RWPE2 (cell line): ENCODE measurements around the gene YPEL2.

Experiments
- ATAC-seq: fragments of 200-7000 bp; cut with Tn5 transposase; 3 replicates; pipeline ENCODE4 v1.9.1; 2021; ENCODE audit warnings: low read depth
- DNase-seq: peaks from one replicate; pipeline ENCODE4 v3.0.0-alpha.2; 2020; ENCODE audit warnings: low spot score
- H3K27ac ChIP-seq: fragments of 450-650 bp; 2 replicates; pipeline ENCODE4 v1.5.1; 2017; ENCODE audit warnings: mild to moderate bottlenecking; ENCODE audit not compliant: poor library complexity, severe bottlenecking
- H3K27me3 ChIP-seq: fragments of 250-450 bp; sonication (Bioruptor Pico); 2 replicates; pipeline ENCODE4 v1.5.1; 2021; ENCODE audit warnings: mild to moderate bottlenecking, moderate library complexity; ENCODE audit not compliant: insufficient read depth, poor library complexity, severe bottlenecking
- H3K36me3 ChIP-seq: fragments of 250-450 bp; sonication (Bioruptor Pico); 2 replicates; pipeline ENCODE4 v1.5.1; 2020; ENCODE audit warnings: low read depth, mild to moderate bottlenecking, moderate library complexity
- H3K4me1 ChIP-seq: fragments of 250-450 bp; sonication (Bioruptor Pico); 2 replicates; pipeline ENCODE4 v1.5.1; 2021; ENCODE audit warnings: mild to moderate bottlenecking, moderate library complexity; ENCODE audit not compliant: insufficient read depth, poor library complexity, severe bottlenecking
- H3K4me3 ChIP-seq: fragments of 250-450 bp; sonication (Bioruptor Pico); 2 replicates; pipeline ENCODE4 v1.5.1; 2021; ENCODE audit warnings: mild to moderate bottlenecking, moderate library complexity; ENCODE audit not compliant: severe bottlenecking
- H3K9me3 ChIP-seq: fragments of 250-450 bp; sonication (Bioruptor Pico); 2 replicates; pipeline ENCODE4 v1.5.1; 2021; ENCODE audit warnings: mild to moderate bottlenecking, moderate library complexity; ENCODE audit not compliant: severe bottlenecking
- CTCF ChIP-seq: fragments of 450-650 bp; IDR thresholded peaks from one replicate; pipeline ENCODE4 v1.5.1; 2017; ENCODE audit warnings: mild to moderate bottlenecking, moderate library complexity; ENCODE audit not compliant: poor library complexity, severe bottlenecking

YPEL2 gene

GRCh38 chr17:59423137-59423724, 91.8 kb downstream of the YPEL2 start:
- Histone ChIP-seq H3K9me3 (no peaks in the 10 kb centered on the region), H3K36me3 (no peaks in the 10 kb centered on the region), H3K27me3 (no peaks in the 10 kb centered on the region), H3K4me1 (no peaks in the 10 kb centered on the region), H3K4me3 (no peak overlapping the region), H3K27ac (no peak overlapping the region)
- ATAC-seq (peak; percentile 57; the same call in 2 of the 3 replicates), DNase-seq (no peak)
- TF ChIP-seq CTCF: no peak

GRCh38 chr17:59423903-59424302, 92.4 kb downstream of the YPEL2 start:
- Histone ChIP-seq H3K9me3 (no peaks in the 10 kb centered on the region), H3K4me1 (no peaks in the 10 kb centered on the region), H3K36me3 (no peaks in the 10 kb centered on the region), H3K27ac (no peak overlapping the region), H3K27me3 (no peaks in the 10 kb centered on the region), H3K4me3 (no peak overlapping the region)
- ATAC-seq (no peak), DNase-seq (no peak)
- no peak for TF ChIP-seq CTCF

- Histone ChIP-seq H3K36me3 (no peaks in the 10 kb centered on the region), H3K4me3 (no peak overlapping the region), H3K27me3 (no peaks in the 10 kb centered on the region), H3K9me3 (no peaks in the 10 kb centered on the region), H3K27ac (no peak overlapping the region), H3K4me1 (no peaks in the 10 kb centered on the region)
- no peak for ATAC-seq
- no peak for TF ChIP-seq CTCF
- DNase-seq: no peak
These were observed 92.9 kb downstream of the YPEL2 start for GRCh38 chr17:59424331-59424730.

- no peak overlapping the region for H3K4me3 ChIP-seq
- H3K36me3 ChIP-seq: no peaks in the 10 kb centered on the region
- DNase-seq (no peak), ATAC-seq (no peak)
- no peaks in the 10 kb centered on the region for H3K27me3 ChIP-seq
- no peaks in the 10 kb centered on the region for H3K9me3 ChIP-seq
- H3K4me1 ChIP-seq: no peaks in the 10 kb centered on the region
- H3K27ac ChIP-seq: no peak overlapping the region
- TF ChIP-seq CTCF: no peak
These were observed 93.9 kb downstream of the YPEL2 start for GRCh38 chr17:59425085-59425931.

GRCh38 chr17:59426031-59426430, 94.6 kb downstream of the YPEL2 start:
- Histone ChIP-seq H3K27ac (no peak overlapping the region), H3K4me1 (no peaks in the 10 kb centered on the region), H3K27me3 (no peaks in the 10 kb centered on the region), H3K36me3 (no peaks in the 10 kb centered on the region), H3K4me3 (no peak overlapping the region), H3K9me3 (no peaks in the 10 kb centered on the region)
- DNase-seq (no peak), ATAC-seq (no peak)
- TF ChIP-seq CTCF: no peak
